Sigmoid colon (tissue), 7 donors: ENCODE results near the gene DOC2A. TPM values are rescaled to one million over a fixed set of nuclear protein-coding genes. Genes with fewer than 3 reads are reported as not detected.

Experiments used
- DNase-seq: peaks from one replicate; pipeline ENCODE4 v3.0.0-alpha.2; 2019
- H3K27ac ChIP-seq, 4 donors: fragments of 200-600 bp; sonication (generic); one replicate each; pipeline ENCODE4 v1.5.1; 2016 to 2019; ENCODE audit warnings: mild to moderate bottlenecking in 1 of 4
- H3K27me3 ChIP-seq, 3 donors: fragments of 200-600 bp; sonication (generic); one replicate each; pipeline ENCODE4 v1.5.1; 2019; ENCODE audit warnings: mild to moderate bottlenecking in 1 of 3
- H3K36me3 ChIP-seq, 4 donors: fragments of 200-600 bp; sonication (generic); one replicate each; pipeline ENCODE4 v1.5.1; 2016 to 2019
- H3K4me1 ChIP-seq, 4 donors: fragments of 200-600 bp; sonication (generic); one replicate each; pipeline ENCODE4 v1.5.1; 2017 to 2019
- H3K4me3 ChIP-seq, 4 donors: fragments of 200-600 bp; sonication (generic); one replicate each; pipeline ENCODE4 v1.5.1; 2017 to 2019; ENCODE audit warnings: mild to moderate bottlenecking in 2 of 4, moderate library complexity in 1 of 4
- H3K9me3 ChIP-seq, 4 donors: fragments of 200-600 bp in 3 of 4; sonication (generic) in 3 of 4; one replicate each; pipeline versions ENCODE4 v1.5.1 to v1.6.1; 2013 to 2019
- CTCF ChIP-seq, 4 experiments: fragments of 450-650 bp in 3 of 4; fragments of 200-600 bp in 1 of 4; IDR thresholded peaks; one replicate each; pipeline ENCODE4 v1.5.1; 2016 to 2019; ENCODE audit warnings: antibody characterized with exemption in 4 of 4, mild to moderate bottlenecking in 3 of 4, moderate library complexity in 2 of 4
- EP300 ChIP-seq, 4 donors: sonication (generic); formaldehyde crosslinking; IDR thresholded peaks; one replicate each; pipeline ENCODE4 v1.6.1; 2017; ENCODE audit warnings: antibody characterized with exemption in 4 of 4
- POLR2A ChIP-seq, 2 donors: fragments of 450-650 bp; IDR thresholded peaks; one replicate each; pipeline ENCODE4 v1.6.1; 2016; ENCODE audit warnings: antibody characterized with exemption in 2 of 2, mild to moderate bottlenecking in 2 of 2, moderate library complexity in 2 of 2
- POLR2AphosphoS5 ChIP-seq, 4 donors: sonication (generic); formaldehyde crosslinking; IDR thresholded peaks; one replicate each; pipeline ENCODE4 v1.6.1; 2017; ENCODE audit warnings: antibody characterized with exemption in 4 of 4
- WGBS, 2 donors: extraction: QIAGEN DNeasy Blood & Tissue Kit; methylation state at CpG; one replicate each; pipeline ENCODE4 v1.1.7; 2013; 5-methylcytosine and 5-hydroxymethylcytosine counted together
- intact Hi-C: fragments of 100-400 bp; cut with DNase I; formaldehyde crosslinking; loops from one replicate; pipeline ENCODE4 v1.15.1; 2023
- polyA plus RNA-seq, 3 donors: library from polyadenylated mRNA; stranded (reverse); fragments of 200-250 nt; gene quantifications; one replicate each; pipeline ENCODE4 v1.2.3, GENCODE V29; 2013
- total RNA-seq, 4 donors: library from RNA; depleted of rRNA; stranded (reverse); fragments of >200 nt; gene quantifications; one replicate each; pipeline ENCODE4 v1.1.0, GENCODE V29; 2016
- donor health status: healthy with polysubstance abuse.
- donor health status: Bipolar disorder and iron deficiency.
- donor health status: healthy.

DOC2A gene
- total and polyA plus RNA-seq, 7 donors = 0.36 to 4.6 (median 1.8) TPM; not detected in 2

DNA sequence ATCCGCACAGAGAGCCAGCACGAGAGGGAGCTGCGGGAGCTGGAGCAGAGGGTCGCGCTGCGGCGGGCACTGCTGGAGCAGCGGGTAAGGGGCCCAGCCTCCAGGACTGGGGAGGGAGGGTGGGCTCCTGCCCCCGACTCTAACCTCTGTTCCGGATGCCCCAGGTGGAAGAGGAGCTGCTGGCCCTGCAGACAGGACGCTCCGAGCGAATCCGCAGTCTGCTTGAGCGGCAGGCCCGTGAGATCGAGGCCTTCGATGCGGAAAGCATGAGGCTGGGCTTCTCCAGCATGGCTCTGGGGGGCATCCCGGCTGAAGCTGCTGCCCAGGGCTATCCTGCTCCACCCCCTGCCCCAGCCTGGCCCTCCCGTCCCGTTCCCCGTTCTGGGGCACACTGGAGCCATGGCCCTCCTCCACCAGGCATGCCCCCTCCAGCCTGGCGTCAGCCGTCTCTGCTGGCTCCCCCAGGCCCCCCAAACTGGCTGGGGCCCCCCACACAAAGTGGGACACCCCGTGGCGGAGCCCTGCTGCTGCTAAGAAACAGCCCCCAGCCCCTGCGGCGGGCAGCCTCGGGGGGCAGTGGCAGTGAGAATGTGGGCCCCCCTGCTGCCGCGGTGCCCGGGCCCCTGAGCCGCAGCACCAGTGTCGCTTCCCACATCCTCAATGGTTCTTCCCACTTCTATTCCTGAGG lies 19.8 kb downstream of the DOC2A start:
- Histone ChIP-seq H3K36me3 (peaks cover 25 to 78% (median 52%) of the 10 kb centered on the region in 4 donors), H3K27ac (no peak overlapping the region)
- TF ChIP-seq CTCF (IDR thresholded peaks at IDR 0.05) = no peak
- no peak for TF ChIP-seq EP300 (IDR thresholded peaks at IDR 0.05)
- TF ChIP-seq POLR2A (IDR thresholded peaks at IDR 0.05) = no peak
- TF ChIP-seq POLR2AphosphoS5 (IDR thresholded peaks at IDR 0.05) = no peak

GRCh38 chr16:29990034-29990433 lies 20.8 kb downstream of the DOC2A start:
- intact Hi-C loops = loop anchor here (10.0 kb wide), 1 partner anchor 105 kb away; the partner anchor contains the start of genes TBX6 and YPEL3
- no peaks in the 10 kb centered on the region for H3K27me3 ChIP-seq
- no peak overlapping the region for H3K4me3 ChIP-seq
- DNase-seq = no peak
- no peaks in the 10 kb centered on the region for H3K9me3 ChIP-seq
- no peak overlapping the region for H3K27ac ChIP-seq
- H3K36me3 ChIP-seq = peaks cover 35 to 88% (median 62%) of the 10 kb centered on the region in 4 donors
- WGBS, 2 donors = 33 to 61% methylated on average over 2 of the region's 2 CpGs
- TF ChIP-seq CTCF (IDR thresholded peaks at IDR 0.05) (no peak), EP300 (IDR thresholded peaks at IDR 0.05) (no peak), POLR2AphosphoS5 (IDR thresholded peaks at IDR 0.05) (no peak), POLR2A (IDR thresholded peaks at IDR 0.05) (no peak)
- H3K4me1 ChIP-seq = peaks cover 0 to 17% (median 12%) of the 10 kb centered on the region in 4 donors

More for the DNA sequence above, 19.8 kb downstream of the DOC2A start:
- WGBS, 2 donors = 92 to 94% methylated on average over 35 of the region's 35 CpGs
- intact Hi-C loops = loop anchor here (10.0 kb wide), 1 partner anchor 104 kb away; the partner anchor contains the start of genes TBX6 and YPEL3
- no peak for DNase-seq
- H3K4me1 ChIP-seq = peaks cover 0 to 20% (median 13%) of the 10 kb centered on the region in 4 donors
- H3K27me3 ChIP-seq = no peaks in the 10 kb centered on the region
- H3K9me3 ChIP-seq = no peaks in the 10 kb centered on the region
- no peak overlapping the region for H3K4me3 ChIP-seq

- H3K4me1 ChIP-seq = peaks cover 0 to 9% (median 4%) of the 10 kb centered on the region in 4 donors
- 57 to 82% methylated on average over 23 of the region's 23 CpGs for WGBS, 2 donors
- H3K9me3 ChIP-seq = no peaks in the 10 kb centered on the region
- intact Hi-C loops = no loop called here
- TF ChIP-seq POLR2A (IDR thresholded peaks at IDR 0.05) (no peak), EP300 (IDR thresholded peaks at IDR 0.05) (no peak), POLR2AphosphoS5 (IDR thresholded peaks at IDR 0.05) (no peak), CTCF (IDR thresholded peaks at IDR 0.05) (no peak)
- H3K27ac ChIP-seq = no peak overlapping the region
- peak; percentile 35 for DNase-seq
- H3K4me3 ChIP-seq = no peak overlapping the region
- H3K36me3 ChIP-seq = peaks cover 38 to 96% (median 69%) of the 10 kb centered on the region in 4 donors
- H3K27me3 ChIP-seq = no peaks in the 10 kb centered on the region
Observed at GRCh38 chr16:29989111-29989858, 21.5 kb downstream of the DOC2A start.

DNA sequence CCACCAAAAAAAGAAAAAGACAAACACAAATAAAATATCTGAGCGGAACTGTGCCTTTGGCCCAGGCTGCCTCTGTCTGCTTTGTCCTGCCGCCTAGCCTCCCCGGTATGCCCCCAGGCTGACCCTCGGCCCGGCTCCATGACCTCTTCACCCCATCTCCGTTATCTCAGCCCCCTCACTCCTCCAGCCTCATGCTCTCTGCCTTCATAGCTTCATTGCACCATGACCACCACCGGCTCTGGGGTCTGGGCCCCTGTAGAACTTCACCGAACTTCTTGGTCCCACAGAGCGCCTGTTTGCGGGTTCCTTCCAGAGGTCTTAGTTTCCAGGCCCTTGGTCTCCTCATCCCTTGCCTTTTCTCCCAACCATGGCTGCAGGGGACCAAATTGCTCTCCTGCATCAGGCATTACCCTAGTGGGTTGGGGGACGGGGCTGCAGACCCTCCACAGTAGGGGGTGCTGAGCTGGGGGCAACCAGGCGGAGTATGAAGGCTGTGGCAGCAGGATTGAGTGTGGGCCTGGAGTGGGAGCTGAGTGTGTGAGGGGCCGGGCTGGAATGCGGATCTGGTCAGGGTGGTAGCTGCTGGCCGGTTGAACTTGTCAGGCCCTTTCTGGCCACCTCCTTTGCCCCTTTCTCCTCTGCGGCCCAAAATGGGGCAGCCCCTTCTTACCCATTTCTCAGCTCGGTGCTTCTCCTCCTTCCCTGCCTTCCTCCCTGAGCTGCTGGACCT lies 22.3 kb downstream of the DOC2A start:
- Histone ChIP-seq H3K27me3 (no peaks in the 10 kb centered on the region), H3K4me3 (no peak overlapping the region), H3K9me3 (no peaks in the 10 kb centered on the region), H3K4me1 (peaks cover 0 to 2% (median 0%) of the 10 kb centered on the region in 4 donors), H3K36me3 (peaks cover 42 to 100% (median 77%) of the 10 kb centered on the region in 4 donors), H3K27ac (no peak overlapping the region)
- WGBS, 2 donors = 92 to 93% methylated on average over 17 of the region's 17 CpGs
- peak; percentile 52 for DNase-seq
- intact Hi-C loops = no loop called here
- TF ChIP-seq EP300 (IDR thresholded peaks at IDR 0.05) (no peak), POLR2AphosphoS5 (IDR thresholded peaks at IDR 0.05) (no peak), POLR2A (IDR thresholded peaks at IDR 0.05) (no peak), CTCF (IDR thresholded peaks at IDR 0.05) (no peak)
